Measurements from ENCODE around the gene CWC27. TPM values are rescaled to one million over a fixed set of nuclear protein-coding genes. Genes with fewer than 3 reads are reported as not detected.
"Not testable (repeated sequence)": the region's sequence is repeated elsewhere in the genome, so short reads cannot be mapped to it uniquely, and the experiment has no call there.

The CWC27 gene
- total RNA-seq, 1 donor from 2014 or later = 33.4 TPM

- Mint-ChIP-seq H3K4me3 (ENCODE audit: low read depth) (no peak overlapping the region), H3K4me1 (ENCODE audit: low read depth) (no peaks in the 10 kb centered on the region), H3K9me3 (ENCODE audit: low read depth) (no peaks in the 10 kb centered on the region), H3K27me3 (no peaks in the 10 kb centered on the region), H3K27ac (no peak overlapping the region), H3K36me3 (ENCODE audit: insufficient read depth) (peaks cover 8% of the 10 kb centered on the region)
- no peak for DNase-seq (ENCODE audit: low spot score, unreplicated experiment)
- TF ChIP-seq CTCF (IDR thresholded peaks at IDR 0.05; ENCODE audit: unreplicated experiment) = no peak
Observed at GRCh38 chr5:64827703-64828102, 59.0 kb downstream of the CWC27 start.

- not testable (repeated sequence) for H3K27me3 Mint-ChIP-seq; H3K4me1 Mint-ChIP-seq (ENCODE audit: low read depth); DNase-seq (ENCODE audit: low spot score, unreplicated experiment); H3K9me3 Mint-ChIP-seq (ENCODE audit: low read depth); H3K4me3 Mint-ChIP-seq (ENCODE audit: low read depth); H3K27ac Mint-ChIP-seq; H3K36me3 Mint-ChIP-seq (ENCODE audit: insufficient read depth)
Observed at GRCh38 chr5:64830650-64831049, 61.9 kb downstream of the CWC27 start.

GRCh38 chr5:64831996-64832395 lies 63.3 kb downstream of the CWC27 start:
- Mint-ChIP-seq H3K9me3 (ENCODE audit: low read depth) (no peaks in the 10 kb centered on the region), H3K4me1 (ENCODE audit: low read depth) (peaks cover 2% of the 10 kb centered on the region), H3K4me3 (ENCODE audit: low read depth) (no peak overlapping the region), H3K27me3 (no peaks in the 10 kb centered on the region), H3K27ac (no peak overlapping the region), H3K36me3 (ENCODE audit: insufficient read depth) (peaks cover 8% of the 10 kb centered on the region)
- no peak for TF ChIP-seq CTCF (IDR thresholded peaks at IDR 0.05; ENCODE audit: unreplicated experiment)
- DNase-seq (ENCODE audit: low spot score, unreplicated experiment) = no peak

GRCh38 chr5:64834037-64834436 lies 65.3 kb downstream of the CWC27 start:
- DNase-seq (ENCODE audit: low spot score, unreplicated experiment) = no peak
- no peak overlapping the region for H3K27ac Mint-ChIP-seq
- no peaks in the 10 kb centered on the region for H3K27me3 Mint-ChIP-seq
- no peaks in the 10 kb centered on the region for H3K9me3 Mint-ChIP-seq (ENCODE audit: low read depth)
- peaks cover 6% of the 10 kb centered on the region for H3K36me3 Mint-ChIP-seq (ENCODE audit: insufficient read depth)
- no peak overlapping the region for H3K4me3 Mint-ChIP-seq (ENCODE audit: low read depth)
- TF ChIP-seq CTCF (IDR thresholded peaks at IDR 0.05; ENCODE audit: unreplicated experiment) = no peak
- peaks cover 2% of the 10 kb centered on the region for H3K4me1 Mint-ChIP-seq (ENCODE audit: low read depth)

GRCh38 chr5:64834611-64835010 lies 65.9 kb downstream of the CWC27 start:
- Mint-ChIP-seq H3K4me1 (ENCODE audit: low read depth) (peaks cover 2% of the 10 kb centered on the region), H3K27ac (no peak overlapping the region), H3K36me3 (ENCODE audit: insufficient read depth) (peaks cover 8% of the 10 kb centered on the region), H3K9me3 (ENCODE audit: low read depth) (no peaks in the 10 kb centered on the region), H3K4me3 (ENCODE audit: low read depth) (no peak overlapping the region), H3K27me3 (no peaks in the 10 kb centered on the region)
- no peak for DNase-seq (ENCODE audit: low spot score, unreplicated experiment)
- no peak for TF ChIP-seq CTCF (IDR thresholded peaks at IDR 0.05; ENCODE audit: unreplicated experiment)

GRCh38 chr5:64835266-64835665 lies 66.5 kb downstream of the CWC27 start:
- Mint-ChIP-seq H3K9me3 (ENCODE audit: low read depth) (no peaks in the 10 kb centered on the region), H3K4me3 (ENCODE audit: low read depth) (no peak overlapping the region), H3K27me3 (no peaks in the 10 kb centered on the region), H3K4me1 (ENCODE audit: low read depth) (peaks cover 2% of the 10 kb centered on the region), H3K27ac (no peak overlapping the region), H3K36me3 (ENCODE audit: insufficient read depth) (peaks cover 7% of the 10 kb centered on the region)
- DNase-seq (ENCODE audit: low spot score, unreplicated experiment) = no peak
- TF ChIP-seq CTCF (IDR thresholded peaks at IDR 0.05; ENCODE audit: unreplicated experiment) = no peak
